Ovary (tissue), 9 donors: ENCODE measurements around the gene MED27. TPM values are rescaled to one million over a fixed set of nuclear protein-coding genes. Genes with fewer than 3 reads are reported as not detected.

ENCODE experiments used
- DNase-seq, 5 donors: peaks; one replicate each; pipeline ENCODE4 v3.0.0-alpha.2; 2019 to 2020
- H3K27ac ChIP-seq, 2 donors: fragments of 200-600 bp; one replicate each; pipeline versions ENCODE4 v1.5.1 to v1.8.0; 2019 to 2022
- H3K27me3 ChIP-seq: fragments of 200-600 bp; one replicate; pipeline ENCODE4 v1.8.0; 2022
- H3K36me3 ChIP-seq: fragments of 200-600 bp; sonication (generic); one replicate; pipeline ENCODE4 v1.5.1; 2019
- H3K4me1 ChIP-seq: one replicate; pipeline ENCODE4 v1.8.1; 2013; ENCODE audit warnings: mild to moderate bottlenecking, moderate library complexity; ENCODE audit not compliant: insufficient read depth
- H3K4me3 ChIP-seq: fragments of 200-600 bp; sonication (generic); one replicate; pipeline ENCODE4 v1.5.1; 2017
- H3K9me3 ChIP-seq, 2 donors: fragments of 200-600 bp in 1 of 2; sonication (generic) in 1 of 2; one replicate each; pipeline versions ENCODE4 v1.5.1 to v1.8.1; 2013 to 2019; ENCODE audit warnings: mild to moderate bottlenecking in 1 of 2, moderate library complexity in 1 of 2
- EP300 ChIP-seq: sonication (generic); formaldehyde crosslinking; IDR thresholded peaks from one replicate; pipeline ENCODE4 v1.6.1; 2017; ENCODE audit warnings: antibody characterized with exemption
- POLR2A ChIP-seq: fragments of 450-650 bp; IDR thresholded peaks from one replicate; pipeline ENCODE4 v1.6.1; 2017; ENCODE audit warnings: antibody characterized with exemption, mild to moderate bottlenecking, moderate library complexity
- WGBS, 3 donors: extraction: QIAGEN DNeasy Blood & Tissue Kit in 1 of 3; methylation state at CpG; one replicate each; pipeline versions ENCODE4 v1.1.5 to v1.1.7; 2013 to 2017; 5-methylcytosine and 5-hydroxymethylcytosine counted together
- intact Hi-C, 4 donors: fragments of 100-400 bp; cut with DNase I; formaldehyde crosslinking; loops; one replicate each; pipeline versions ENCODE4 v1.11.0 to v1.15.1; 2022 to 2023
- polyA plus RNA-seq, 2 donors: library from polyadenylated mRNA; stranded (reverse); fragments of 200-250 nt in 1 of 2; fragments of 350-450 nt in 1 of 2; fragmentation: Illumina TruSeq in 1 of 2; extraction: RNeasy Lipid Tissue Mini Kit (QIAGEN cat#74804) in 1 of 2; gene quantifications; one replicate each; pipeline ENCODE4 v1.2.3, GENCODE V29; 2013 to 2014
- total RNA-seq, 7 donors: library from RNA; depleted of rRNA in 2 of 7; stranded (reverse); fragments of >200 nt in 2 of 7; fragmentation: NEBNext Ultra II Directional in 3 of 7; extraction: Animal tissue kit (Norgen Biotek cat#: 25700) in 3 of 7; gene quantifications; one replicate each; pipeline versions ENCODE4 v1.1.0 to v1.2.4, GENCODE V29; 2016 to 2023
- TF ChIP-seq, protein P1 (sequence below), 3 donors: fragments of 450-650 bp in 2 of 3; fragments of 200-600 bp in 1 of 3; IDR thresholded peaks; one replicate each; pipeline versions ENCODE4 v1.5.1 to v1.8.0; 2016 to 2022; ENCODE audit warnings: antibody characterized with exemption in 3 of 3, mild to moderate bottlenecking in 1 of 3
- donor health status: DM: no; HTN: no; CAD: no; lungs with moderate emphysema.
- donor health status: DM: no; HTN: no; CAD: no.
- donor health status: Bipolar disorder and iron deficiency.
- donor health status: DM: yes; HTN: yes; CAD: no.
- donor health status: DM: no; HTN: no; CAD: no.
- donor health status: DM: yes; HTN: yes; CAD: no.

MED27 gene
- total and polyA plus RNA-seq, 9 donors, result 7.6 to 24.9 (median 17.4) TPM

DNA sequence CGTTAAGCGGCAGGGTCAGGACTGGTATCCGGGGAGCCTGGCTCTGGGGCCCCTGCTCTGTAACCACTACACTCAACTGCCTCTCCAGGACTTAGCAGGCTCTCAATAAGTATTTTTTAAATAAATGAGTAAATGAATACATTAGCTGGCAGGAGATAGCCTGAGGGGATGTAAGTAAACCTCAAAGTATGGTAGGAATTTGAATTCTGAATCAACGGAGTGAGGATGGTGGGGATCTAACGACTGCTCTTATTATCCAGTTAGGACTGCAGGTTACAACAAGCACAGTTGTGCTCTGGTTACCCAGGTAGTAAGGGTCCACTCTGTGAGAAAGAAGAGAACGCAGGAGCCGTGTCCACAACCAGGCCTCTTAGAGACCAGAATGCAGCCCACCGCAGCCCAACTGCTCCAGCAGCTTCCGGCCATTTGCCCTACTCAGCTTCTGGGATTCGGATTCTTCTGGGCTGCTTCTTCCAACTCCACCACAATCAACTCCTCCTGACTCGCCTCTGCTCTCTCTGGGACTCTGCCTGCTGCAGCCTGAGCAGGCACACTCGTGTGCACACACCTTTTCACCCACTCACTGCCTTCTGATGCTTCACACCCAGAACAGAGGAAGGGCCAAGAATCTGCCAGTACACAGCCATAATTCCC lies 52.6 kb downstream of the MED27 start:
- TF ChIP-seq, protein P1, sequence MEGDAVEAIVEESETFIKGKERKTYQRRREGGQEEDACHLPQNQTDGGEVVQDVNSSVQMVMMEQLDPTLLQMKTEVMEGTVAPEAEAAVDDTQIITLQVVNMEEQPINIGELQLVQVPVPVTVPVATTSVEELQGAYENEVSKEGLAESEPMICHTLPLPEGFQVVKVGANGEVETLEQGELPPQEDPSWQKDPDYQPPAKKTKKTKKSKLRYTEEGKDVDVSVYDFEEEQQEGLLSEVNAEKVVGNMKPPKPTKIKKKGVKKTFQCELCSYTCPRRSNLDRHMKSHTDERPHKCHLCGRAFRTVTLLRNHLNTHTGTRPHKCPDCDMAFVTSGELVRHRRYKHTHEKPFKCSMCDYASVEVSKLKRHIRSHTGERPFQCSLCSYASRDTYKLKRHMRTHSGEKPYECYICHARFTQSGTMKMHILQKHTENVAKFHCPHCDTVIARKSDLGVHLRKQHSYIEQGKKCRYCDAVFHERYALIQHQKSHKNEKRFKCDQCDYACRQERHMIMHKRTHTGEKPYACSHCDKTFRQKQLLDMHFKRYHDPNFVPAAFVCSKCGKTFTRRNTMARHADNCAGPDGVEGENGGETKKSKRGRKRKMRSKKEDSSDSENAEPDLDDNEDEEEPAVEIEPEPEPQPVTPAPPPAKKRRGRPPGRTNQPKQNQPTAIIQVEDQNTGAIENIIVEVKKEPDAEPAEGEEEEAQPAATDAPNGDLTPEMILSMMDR (IDR thresholded peaks at IDR 0.05), result no peak
- TF ChIP-seq EP300 (no peak), POLR2A (no peak)
- Histone ChIP-seq H3K4me3 (no peak overlapping the region), H3K27ac (no peak overlapping the region), H3K36me3 (no peaks in the 10 kb centered on the region), H3K9me3 (no peaks in the 10 kb centered on the region), H3K27me3 (no peaks in the 10 kb centered on the region), H3K4me1 (no peaks in the 10 kb centered on the region)
- intact Hi-C loops, result no loop called here
- WGBS, 3 donors, result 87 to 89% (median 89%) methylated on average over 12 of the region's 12 CpGs
- no peak for DNase-seq

DNA sequence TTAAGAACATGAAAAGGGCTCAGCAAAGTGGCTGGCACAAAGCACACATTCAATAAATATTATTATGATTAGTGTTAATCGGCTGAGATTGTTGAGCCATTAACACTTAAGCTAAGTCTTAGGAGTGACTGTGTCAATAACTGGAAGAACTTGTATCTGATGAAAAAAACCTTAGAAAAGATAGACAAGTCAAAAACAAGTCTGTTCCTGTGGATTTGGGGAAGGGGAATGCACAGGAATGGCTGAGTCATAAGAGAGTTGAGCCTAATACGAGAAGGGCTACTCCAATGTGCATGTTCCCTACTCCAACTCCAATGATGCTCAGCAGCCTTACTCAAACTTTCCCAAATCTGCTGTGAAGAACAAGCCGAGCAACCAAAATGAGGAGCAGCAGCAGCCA lies 53.9 kb downstream of the MED27 start:
- TF ChIP-seq POLR2A, result no peak
- TF ChIP-seq EP300, result no peak
- TF ChIP-seq, protein P1 (IDR thresholded peaks at IDR 0.05), result no peak
- Histone ChIP-seq H3K4me1 (peaks cover 1% of the 10 kb centered on the region), H3K36me3 (no peaks in the 10 kb centered on the region), H3K4me3 (no peak overlapping the region), H3K9me3 (no peaks in the 10 kb centered on the region), H3K27ac (no peak overlapping the region), H3K27me3 (no peaks in the 10 kb centered on the region)
- no peak for DNase-seq
- intact Hi-C loops, result no loop called here
- WGBS, 3 donors, result 96 to 97% (median 97%) methylated on average over 3 of the region's 3 CpGs

DNA sequence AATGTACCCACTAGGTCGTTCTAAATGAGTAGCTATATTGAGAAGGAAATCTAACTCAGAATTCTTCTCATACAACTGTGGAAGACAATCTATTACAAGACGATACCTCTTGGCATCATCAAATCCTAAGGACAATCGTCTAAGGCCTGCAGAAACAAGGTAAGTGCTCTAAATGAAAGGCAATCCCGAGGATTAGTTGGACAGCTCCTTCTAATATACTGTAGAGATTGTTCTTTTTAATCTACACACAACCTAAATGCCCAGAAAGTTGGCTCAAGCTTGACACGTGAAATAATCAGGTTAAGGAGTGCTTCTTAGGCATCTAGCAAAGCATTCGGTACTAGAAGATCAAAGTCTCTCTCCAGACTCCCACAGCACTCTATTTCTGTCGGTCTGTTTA lies 55.1 kb downstream of the MED27 start:
- Histone ChIP-seq H3K9me3 (no peaks in the 10 kb centered on the region), H3K36me3 (no peaks in the 10 kb centered on the region), H3K27ac (no peak overlapping the region), H3K4me3 (no peak overlapping the region), H3K27me3 (no peaks in the 10 kb centered on the region), H3K4me1 (peaks cover 1% of the 10 kb centered on the region)
- DNase-seq, result no peak
- WGBS, 3 donors, result 78 to 82% (median 78%) methylated on average over 7 of the region's 7 CpGs
- TF ChIP-seq POLR2A (no peak), EP300 (no peak)
- TF ChIP-seq, protein P1 (IDR thresholded peaks at IDR 0.05), result no peak
- intact Hi-C loops, result no loop called here

DNA sequence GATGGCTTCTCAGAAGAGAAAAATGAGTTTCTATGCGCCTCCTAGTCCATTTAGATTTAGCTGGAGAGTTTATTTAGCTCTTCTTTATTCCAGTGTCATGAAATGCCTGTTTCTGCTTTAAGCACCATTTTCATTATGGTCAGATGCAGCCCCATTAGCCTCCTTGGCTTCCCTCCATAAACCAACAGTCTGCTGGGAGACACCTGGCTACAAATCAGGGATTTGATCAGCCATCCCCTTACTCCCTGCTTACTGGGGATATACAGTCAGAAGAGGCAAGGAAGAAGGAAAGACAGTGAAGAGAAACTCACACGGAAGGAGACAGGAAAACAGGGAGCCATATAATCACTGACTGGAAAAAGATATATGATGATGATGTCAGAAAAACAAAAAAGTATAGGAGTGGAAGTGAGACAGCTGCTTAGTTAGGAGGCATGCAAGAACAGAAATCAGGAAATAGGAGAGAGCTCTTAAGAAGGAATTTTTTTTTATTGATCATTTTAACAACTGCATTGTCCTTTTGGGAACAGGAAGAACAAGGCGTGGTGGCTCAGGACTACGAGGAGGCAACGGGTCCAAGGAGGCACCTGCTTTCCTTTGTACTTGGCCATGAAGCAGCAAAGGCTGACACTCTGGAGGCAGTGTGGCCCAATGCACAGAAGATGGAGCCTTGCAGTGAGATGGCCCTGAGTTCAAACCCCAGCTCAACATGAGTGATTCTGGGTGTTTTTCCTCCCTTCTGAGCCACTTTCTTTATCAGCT lies 56.1 kb downstream of the MED27 start:
- WGBS, 3 donors, result 74 to 82% (median 76%) methylated on average over 5 of the region's 5 CpGs
- H3K36me3 ChIP-seq, result no peaks in the 10 kb centered on the region
- no peaks in the 10 kb centered on the region for H3K9me3 ChIP-seq
- H3K4me1 ChIP-seq, result peaks cover 5% of the 10 kb centered on the region
- no peaks in the 10 kb centered on the region for H3K27me3 ChIP-seq
- TF ChIP-seq, protein P1 (IDR thresholded peaks at IDR 0.05), result no peak
- no peak for TF ChIP-seq EP300
- TF ChIP-seq POLR2A, result no peak
- H3K27ac ChIP-seq, result no peak overlapping the region
- H3K4me3 ChIP-seq, result no peak overlapping the region
- intact Hi-C loops, result no loop called here
- no peak for DNase-seq
